Peyer's patch (tissue), 4 donors: ENCODE results near the gene B4GAT1.

Experiments
- POLR2A ChIP-seq, 2 donors: fragments of 450-650 bp; IDR thresholded peaks; one replicate each; pipeline ENCODE4 v1.5.1; 2017; ENCODE audit warnings: antibody characterized with exemption in 2 of 2, mild to moderate bottlenecking in 2 of 2, moderate library complexity in 2 of 2
- TF ChIP-seq, protein P1 (sequence below), 6 experiments: fragments of 450-650 bp in 4 of 6; fragments of 200-600 bp in 2 of 6; sonication (generic) in 1 of 6; IDR thresholded peaks; one replicate each; pipeline ENCODE4 v1.5.1; 2017 to 2019; ENCODE audit warnings: antibody characterized with exemption in 6 of 6, mild to moderate bottlenecking in 3 of 6, moderate library complexity in 1 of 6

DNA sequence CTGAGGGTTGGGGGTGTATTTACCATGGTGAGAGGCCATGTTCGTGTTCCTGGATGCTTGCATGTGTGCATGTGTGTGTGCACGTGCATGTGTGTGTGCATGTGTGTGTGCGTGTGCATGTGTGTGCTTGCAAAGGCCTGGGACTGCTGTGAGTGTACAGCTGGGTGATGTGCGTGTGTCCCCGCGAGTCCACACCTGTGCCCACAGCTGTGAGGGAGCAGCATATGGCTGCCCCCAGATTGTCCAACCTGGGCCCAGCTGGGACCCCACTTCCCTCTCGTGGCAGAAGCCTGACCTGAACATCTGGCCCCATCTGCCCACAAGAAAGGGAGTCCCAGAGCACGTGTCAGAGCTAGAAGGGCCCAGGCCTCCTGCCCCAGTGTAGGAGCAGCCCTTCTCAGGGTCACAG lies 22.2 kb downstream of the B4GAT1 start:
- TF ChIP-seq, protein P1, sequence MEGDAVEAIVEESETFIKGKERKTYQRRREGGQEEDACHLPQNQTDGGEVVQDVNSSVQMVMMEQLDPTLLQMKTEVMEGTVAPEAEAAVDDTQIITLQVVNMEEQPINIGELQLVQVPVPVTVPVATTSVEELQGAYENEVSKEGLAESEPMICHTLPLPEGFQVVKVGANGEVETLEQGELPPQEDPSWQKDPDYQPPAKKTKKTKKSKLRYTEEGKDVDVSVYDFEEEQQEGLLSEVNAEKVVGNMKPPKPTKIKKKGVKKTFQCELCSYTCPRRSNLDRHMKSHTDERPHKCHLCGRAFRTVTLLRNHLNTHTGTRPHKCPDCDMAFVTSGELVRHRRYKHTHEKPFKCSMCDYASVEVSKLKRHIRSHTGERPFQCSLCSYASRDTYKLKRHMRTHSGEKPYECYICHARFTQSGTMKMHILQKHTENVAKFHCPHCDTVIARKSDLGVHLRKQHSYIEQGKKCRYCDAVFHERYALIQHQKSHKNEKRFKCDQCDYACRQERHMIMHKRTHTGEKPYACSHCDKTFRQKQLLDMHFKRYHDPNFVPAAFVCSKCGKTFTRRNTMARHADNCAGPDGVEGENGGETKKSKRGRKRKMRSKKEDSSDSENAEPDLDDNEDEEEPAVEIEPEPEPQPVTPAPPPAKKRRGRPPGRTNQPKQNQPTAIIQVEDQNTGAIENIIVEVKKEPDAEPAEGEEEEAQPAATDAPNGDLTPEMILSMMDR (IDR thresholded peaks at IDR 0.05), result no peak
- no peak for TF ChIP-seq POLR2A (IDR thresholded peaks at IDR 0.05)
